ENCODE measurements around the gene UBTD1. TPM values are rescaled to one million over a fixed set of nuclear protein-coding genes. Genes with fewer than 3 reads are reported as not detected.

The UBTD1 gene
- total and polyA plus RNA-seq, 3 donors from 2014 or later = 74.1 to 143 (median 111) TPM

DNA sequence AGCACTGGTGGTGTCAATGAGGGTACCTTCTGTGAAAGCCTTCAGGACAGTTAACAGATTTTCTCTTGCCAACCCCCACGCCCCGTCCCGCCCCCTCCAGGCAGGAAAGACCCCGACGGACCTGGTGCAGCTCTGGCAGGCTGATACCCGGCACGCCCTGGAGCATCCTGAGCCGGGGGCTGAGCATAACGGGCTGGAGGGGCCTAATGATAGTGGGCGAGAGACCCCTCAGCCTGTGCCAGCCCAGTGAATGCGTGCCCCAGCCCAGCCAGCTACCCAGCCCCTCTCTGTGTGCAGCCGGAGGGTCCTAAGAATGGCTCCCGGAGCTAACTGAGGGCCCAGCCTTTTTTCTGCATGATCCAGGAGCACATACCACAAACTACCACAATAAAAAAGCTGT, 84.8 kb downstream of the UBTD1 start:
- intact Hi-C loops (cut with DNase I; ENCODE audit: low total_unique reads) = no loop called here
- 92 to 96% methylated on average over 3 to 13 of the region's 13 CpGs for WGBS, 2 donors
- no peaks in the 10 kb centered on the region for H3K9me3 ChIP-seq
- no peak overlapping the region for H3K27ac ChIP-seq
- no peak overlapping the region for H3K4me3 ChIP-seq
- no peaks in the 10 kb centered on the region for H3K36me3 ChIP-seq (ENCODE audit: low read depth, missing control alignments)
- DNase-seq = no peak
- no peak for TF ChIP-seq POLR2A (IDR thresholded peaks at IDR 0.05)
- TF ChIP-seq, protein P1, sequence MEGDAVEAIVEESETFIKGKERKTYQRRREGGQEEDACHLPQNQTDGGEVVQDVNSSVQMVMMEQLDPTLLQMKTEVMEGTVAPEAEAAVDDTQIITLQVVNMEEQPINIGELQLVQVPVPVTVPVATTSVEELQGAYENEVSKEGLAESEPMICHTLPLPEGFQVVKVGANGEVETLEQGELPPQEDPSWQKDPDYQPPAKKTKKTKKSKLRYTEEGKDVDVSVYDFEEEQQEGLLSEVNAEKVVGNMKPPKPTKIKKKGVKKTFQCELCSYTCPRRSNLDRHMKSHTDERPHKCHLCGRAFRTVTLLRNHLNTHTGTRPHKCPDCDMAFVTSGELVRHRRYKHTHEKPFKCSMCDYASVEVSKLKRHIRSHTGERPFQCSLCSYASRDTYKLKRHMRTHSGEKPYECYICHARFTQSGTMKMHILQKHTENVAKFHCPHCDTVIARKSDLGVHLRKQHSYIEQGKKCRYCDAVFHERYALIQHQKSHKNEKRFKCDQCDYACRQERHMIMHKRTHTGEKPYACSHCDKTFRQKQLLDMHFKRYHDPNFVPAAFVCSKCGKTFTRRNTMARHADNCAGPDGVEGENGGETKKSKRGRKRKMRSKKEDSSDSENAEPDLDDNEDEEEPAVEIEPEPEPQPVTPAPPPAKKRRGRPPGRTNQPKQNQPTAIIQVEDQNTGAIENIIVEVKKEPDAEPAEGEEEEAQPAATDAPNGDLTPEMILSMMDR (IDR thresholded peaks at IDR 0.05) = no peak
- H3K27me3 ChIP-seq = no peaks in the 10 kb centered on the region
- no peaks in the 10 kb centered on the region for H3K4me1 ChIP-seq

DNA sequence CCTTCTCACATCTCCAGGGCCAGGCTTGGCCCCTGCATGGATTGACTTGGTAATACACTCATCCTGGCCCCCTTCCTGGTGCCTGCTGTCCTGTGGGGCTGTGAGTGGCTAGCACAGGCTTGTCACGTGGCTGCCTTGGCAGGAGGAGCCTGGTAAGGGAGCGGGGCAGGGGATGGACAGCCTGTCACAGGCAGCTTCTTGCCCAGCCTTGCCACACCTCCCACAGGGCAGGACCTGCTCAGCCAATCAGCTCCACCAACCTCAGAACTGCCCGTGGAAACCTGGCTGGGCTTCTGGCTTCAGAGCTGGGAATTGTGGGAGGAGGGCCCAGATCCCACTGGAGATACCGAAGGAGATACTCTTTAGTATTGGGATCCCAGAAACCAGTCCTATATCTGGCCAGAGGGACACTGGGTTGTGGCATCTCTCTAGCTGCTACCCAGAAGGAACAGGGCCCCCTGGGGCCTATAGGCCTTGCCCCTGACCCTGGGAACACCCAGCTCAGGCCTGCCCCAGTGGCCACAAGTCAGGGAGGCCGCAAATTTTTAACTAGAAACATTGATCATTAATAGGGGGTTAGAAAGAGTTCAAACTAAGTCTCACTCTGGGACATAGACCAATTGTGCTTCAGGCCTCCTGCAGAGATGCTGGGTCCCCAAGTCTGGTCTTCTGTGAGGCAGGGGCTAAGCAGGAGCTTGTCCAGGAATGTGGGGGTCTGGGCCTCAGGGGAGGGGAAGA, 85.5 kb downstream of the UBTD1 start, which contains the start of gene HOGA1:
Gene HOGA1 (plus strand): TSS at position 330 of the 738 bp plus-strand sequence. CDS start 315 bp downstream, at position 645.
- Histone ChIP-seq H3K27ac (no peak within 1 kb of the TSS), H3K4me3 (no peak within 1 kb of the TSS), H3K4me1 (no peaks in the 10 kb centered on the region), H3K36me3 (ENCODE audit: low read depth, missing control alignments) (no peaks in the 10 kb centered on the region), H3K9me3 (no peaks in the 10 kb centered on the region), H3K27me3 (no peaks in the 10 kb centered on the region)
- TF ChIP-seq, protein P1 (IDR thresholded peaks at IDR 0.05) = no peak
- TF ChIP-seq POLR2A (IDR thresholded peaks at IDR 0.05) = no peak
- peak; percentile 32 for DNase-seq
- intact Hi-C loops (cut with DNase I; ENCODE audit: low total_unique reads) = no loop called here
- WGBS, 2 donors = 72% methylated on average over 4 to 5 of the region's 5 CpGs

DNA sequence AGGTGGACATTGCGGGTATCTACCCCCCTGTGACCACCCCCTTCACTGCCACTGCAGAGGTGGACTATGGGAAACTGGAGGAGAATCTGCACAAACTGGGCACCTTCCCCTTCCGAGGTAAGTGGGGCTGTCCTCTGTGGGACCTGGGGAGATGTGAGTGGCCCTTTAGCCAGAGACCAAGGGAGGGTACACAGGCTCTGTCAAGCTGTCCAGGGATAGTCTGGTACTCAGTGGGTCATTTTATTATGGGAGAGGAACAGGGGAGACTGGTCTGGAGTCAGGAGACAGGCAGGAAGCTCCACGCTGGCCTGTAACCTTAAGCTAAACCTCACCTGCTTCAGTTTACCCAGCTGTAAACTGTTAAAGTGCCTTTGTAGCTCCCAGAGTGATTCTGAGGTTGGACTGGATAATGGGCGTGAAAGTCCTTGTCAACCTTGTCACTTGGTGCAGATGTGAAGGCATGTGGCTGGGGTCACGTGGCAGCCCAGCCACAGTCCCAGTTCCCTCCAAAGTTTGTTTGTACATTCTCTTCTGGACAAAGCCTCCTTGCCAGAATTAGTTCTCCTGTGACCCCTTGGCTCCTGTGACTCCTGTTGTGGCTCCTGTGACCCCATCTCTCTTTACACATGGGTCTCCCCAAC, 86.2 kb downstream of the UBTD1 start:
- WGBS, 2 donors = 90 to 95% methylated on average over 4 to 5 of the region's 5 CpGs
- H3K4me3 ChIP-seq = no peak overlapping the region
- H3K36me3 ChIP-seq (ENCODE audit: low read depth, missing control alignments) = no peaks in the 10 kb centered on the region
- H3K9me3 ChIP-seq = no peaks in the 10 kb centered on the region
- DNase-seq = no peak
- intact Hi-C loops (cut with DNase I; ENCODE audit: low total_unique reads) = no loop called here
- no peak for TF ChIP-seq POLR2A (IDR thresholded peaks at IDR 0.05)
- TF ChIP-seq, protein P1 (IDR thresholded peaks at IDR 0.05) = no peak
- H3K27ac ChIP-seq = no peak overlapping the region
- no peaks in the 10 kb centered on the region for H3K4me1 ChIP-seq
- no peaks in the 10 kb centered on the region for H3K27me3 ChIP-seq

DNA sequence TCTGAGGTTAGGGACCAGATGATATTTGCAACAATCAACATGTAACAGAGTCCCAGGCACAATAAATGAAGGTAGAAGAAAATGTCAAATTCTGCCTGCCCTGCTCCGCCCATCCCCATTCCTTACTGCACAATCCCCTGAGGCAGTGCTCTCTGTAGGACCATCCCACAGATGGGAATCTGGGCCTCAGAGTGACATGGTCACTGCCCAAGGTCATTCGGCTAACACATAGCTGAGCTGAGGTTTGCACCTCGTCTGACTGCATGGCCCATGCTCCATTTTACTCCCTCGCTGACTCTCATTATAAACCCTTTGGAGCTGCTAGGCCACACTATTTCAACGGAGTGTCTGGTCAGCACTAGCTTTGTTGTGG, 86.7 kb downstream of the UBTD1 start:
- TF ChIP-seq, protein P1 (IDR thresholded peaks at IDR 0.05) = no peak
- DNase-seq = no peak
- WGBS, 2 donors = 78 to 91% methylated on average over 5 of the region's 5 CpGs
- no peak overlapping the region for H3K4me3 ChIP-seq
- H3K36me3 ChIP-seq (ENCODE audit: low read depth, missing control alignments) = no peaks in the 10 kb centered on the region
- no peaks in the 10 kb centered on the region for H3K9me3 ChIP-seq
- H3K4me1 ChIP-seq = no peaks in the 10 kb centered on the region
- H3K27ac ChIP-seq = no peak overlapping the region
- intact Hi-C loops (cut with DNase I; ENCODE audit: low total_unique reads) = no loop called here
- H3K27me3 ChIP-seq = no peaks in the 10 kb centered on the region
